Skeletal muscle satellite cell (primary cell): Measurements from ENCODE around the gene MAMDC4.
"Not testable (repeated sequence)": the region's sequence is repeated elsewhere in the genome, so short reads cannot be mapped to it uniquely, and the experiment has no call there.

Experiments used
- H3K27me3 ChIP-seq: 2 replicates; pipeline ENCODE4 v1.7.0; 2013; ENCODE audit warnings: low read length; ENCODE audit not compliant: control insufficient read depth, insufficient read depth
- H3K36me3 ChIP-seq: 2 replicates; pipeline ENCODE4 v1.7.0; 2013; ENCODE audit warnings: mild to moderate bottlenecking, control low read depth, low read length; ENCODE audit not compliant: insufficient read depth
- H3K4me1 ChIP-seq: 2 replicates; pipeline ENCODE4 v1.7.0; 2013; ENCODE audit warnings: low read length; ENCODE audit not compliant: control insufficient read depth, insufficient read depth
- H3K4me2 ChIP-seq: 2 replicates; pipeline ENCODE4 v1.7.0; 2013; ENCODE audit warnings: mild to moderate bottlenecking, low read length
- H3K4me3 ChIP-seq: 2 replicates; pipeline ENCODE4 v1.7.0; 2013; ENCODE audit warnings: low read length
- H3K9ac ChIP-seq: 2 replicates; pipeline ENCODE4 v1.7.0; 2013; ENCODE audit warnings: mild to moderate bottlenecking, low read depth, low read length, moderate library complexity
- H3K9me3 ChIP-seq: replicated peaks from 2 replicates; pipeline ENCODE4 v1.7.0; 2013; ENCODE audit warnings: mild to moderate bottlenecking, control low read depth, low read length

The MAMDC4 gene

DNA sequence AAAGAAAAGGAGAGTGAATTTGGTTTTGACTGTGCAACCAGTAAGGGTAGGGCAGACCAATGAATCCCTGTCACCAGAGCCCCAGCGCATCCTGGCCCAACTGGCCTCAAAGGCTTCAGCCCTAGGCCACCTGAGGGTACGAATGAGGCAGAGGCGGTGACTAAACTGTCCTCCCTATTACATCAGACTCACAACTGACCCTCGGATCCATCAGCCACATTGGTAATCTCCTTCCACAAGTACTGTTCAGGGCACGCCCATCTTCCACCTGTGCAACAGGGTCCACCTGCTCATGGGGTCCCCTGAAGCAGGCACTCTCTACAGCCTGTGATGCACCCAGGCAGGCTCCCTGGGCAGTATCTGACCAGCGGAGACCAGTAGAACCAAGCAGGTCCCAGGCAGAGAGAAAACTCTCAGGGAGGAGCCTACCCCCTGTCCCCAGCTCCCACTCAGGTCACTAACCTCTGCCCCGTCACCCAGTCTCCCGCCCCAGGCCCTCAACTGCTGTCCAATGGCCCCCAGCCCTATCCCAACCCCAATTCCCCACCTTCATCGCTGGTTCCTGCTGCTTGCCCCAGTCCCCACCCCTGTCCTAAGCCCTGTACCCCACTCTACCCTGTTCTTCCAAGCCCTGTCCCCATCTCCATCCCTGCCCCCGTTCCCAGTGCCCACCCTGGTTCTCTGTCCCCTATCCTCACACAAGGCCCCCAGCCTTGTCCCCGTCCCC lies 13.1 kb downstream of the MAMDC4 start:
- peak overlapping the region; percentile 95 for H3K4me3 ChIP-seq
- no peaks in the 10 kb centered on the region for H3K9me3 ChIP-seq
- peak overlapping the region; percentile 97 for H3K4me2 ChIP-seq
- H3K36me3 ChIP-seq = peaks cover 38% of the 10 kb centered on the region
- H3K4me1 ChIP-seq = peaks cover 7% of the 10 kb centered on the region
- H3K27me3 ChIP-seq = no peaks in the 10 kb centered on the region
- H3K9ac ChIP-seq = peak overlapping the region; percentile 89

DNA sequence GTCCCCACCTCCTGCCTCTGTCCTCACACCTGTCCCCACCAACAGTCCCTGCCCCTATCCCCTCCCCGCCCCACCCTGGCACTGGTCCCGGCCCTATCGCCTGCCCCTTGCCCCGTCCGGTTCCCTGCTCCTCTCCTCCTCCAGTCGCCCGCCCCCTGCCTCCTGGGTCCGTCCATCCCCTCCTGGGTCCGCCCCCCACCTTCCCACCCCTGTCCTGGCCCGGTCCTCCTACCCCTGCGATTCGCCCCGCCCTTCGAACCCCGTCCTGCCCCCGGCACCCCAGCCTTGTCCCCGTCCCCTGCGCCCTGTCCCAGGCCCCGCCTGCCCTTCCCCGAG lies 13.6 kb downstream of the MAMDC4 start:
- Histone ChIP-seq H3K4me2 (peak overlapping the region; percentile 97), H3K9ac (peak overlapping the region; percentile 89), H3K4me1 (peaks cover 7% of the 10 kb centered on the region), H3K36me3 (peaks cover 38% of the 10 kb centered on the region), H3K27me3 (no peaks in the 10 kb centered on the region), H3K9me3 (no peaks in the 10 kb centered on the region), H3K4me3 (peak overlapping the region; percentile 95)

DNA sequence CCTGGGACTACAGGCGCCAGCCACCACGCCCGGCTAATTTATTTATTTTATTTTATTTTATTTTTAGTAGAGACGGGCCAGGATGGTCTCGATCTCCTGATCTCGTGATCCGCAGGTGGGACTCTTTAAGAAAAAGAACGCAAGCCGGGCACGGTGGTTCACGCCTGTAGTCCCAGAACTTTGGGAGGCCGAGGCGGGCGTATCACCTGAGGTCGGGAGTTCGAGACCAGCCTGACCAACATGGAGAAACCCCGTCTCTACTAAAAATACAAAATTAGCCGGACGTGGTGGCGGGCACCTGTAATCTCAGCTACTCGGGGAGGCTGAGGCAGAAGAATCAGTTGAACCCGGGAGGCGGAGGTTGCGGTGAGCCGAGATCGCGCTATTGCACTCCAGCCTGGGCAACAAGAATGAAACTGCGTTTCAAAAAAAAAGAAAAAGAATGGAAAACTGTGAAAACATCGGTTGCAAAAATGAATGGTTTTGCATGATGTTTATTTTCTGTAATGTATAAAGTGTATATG lies 14.8 kb downstream of the MAMDC4 start:
- peak overlapping the region; percentile 95 for H3K4me3 ChIP-seq
- not testable (repeated sequence) for H3K4me1 ChIP-seq, H3K9me3 ChIP-seq, H3K27me3 ChIP-seq
- peak overlapping the region; percentile 78 for H3K4me2 ChIP-seq
- peak overlapping the region; percentile 89 for H3K9ac ChIP-seq
- peaks cover 27% of the 10 kb centered on the region for H3K36me3 ChIP-seq

DNA sequence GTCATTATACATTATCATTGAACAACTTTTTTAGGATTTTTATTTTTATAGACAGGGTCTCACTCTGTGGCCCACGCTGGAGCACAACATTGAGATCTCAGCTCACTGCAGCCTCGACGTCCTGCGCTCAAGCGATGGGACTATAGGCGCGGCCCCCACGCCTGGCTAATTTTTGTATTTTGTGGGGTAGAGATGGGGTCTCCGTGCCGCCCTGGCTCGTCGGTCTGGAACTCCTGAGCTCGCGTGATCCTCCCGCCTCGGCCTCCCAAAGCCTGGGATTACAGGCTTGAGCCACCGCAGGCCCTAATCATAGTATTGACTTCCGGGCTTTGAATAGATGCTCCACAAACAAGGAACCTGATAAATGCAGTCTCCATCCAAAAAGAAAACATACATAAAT lies 15.3 kb downstream of the MAMDC4 start:
- H3K9me3 ChIP-seq = no peaks in the 10 kb centered on the region
- H3K4me3 ChIP-seq = peak overlapping the region; percentile 95

DNA sequence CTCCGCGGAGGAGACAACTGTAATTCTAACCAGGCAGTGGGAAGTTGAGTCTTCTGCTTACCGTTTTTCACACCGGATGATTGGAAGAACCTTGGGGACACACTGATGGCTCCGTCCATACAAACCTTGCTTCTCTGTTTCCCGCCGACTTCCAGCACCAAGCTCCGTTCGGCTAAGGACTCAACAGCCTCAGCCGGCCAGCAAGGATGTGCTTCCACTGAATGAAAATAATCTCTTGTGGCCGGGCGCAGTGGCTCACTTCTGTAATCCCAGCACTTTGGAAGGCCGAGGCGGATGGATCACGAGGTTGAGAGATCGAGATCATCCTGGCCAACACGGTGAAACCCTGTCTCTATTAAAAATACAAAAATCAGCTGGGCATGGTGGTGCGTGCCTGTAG lies 15.8 kb downstream of the MAMDC4 start:
- H3K27me3 ChIP-seq = no peaks in the 10 kb centered on the region
- peaks cover 7% of the 10 kb centered on the region for H3K4me1 ChIP-seq
- peaks cover 18% of the 10 kb centered on the region for H3K36me3 ChIP-seq
- H3K9me3 ChIP-seq = no peaks in the 10 kb centered on the region
- no peak overlapping the region for H3K9ac ChIP-seq
- H3K4me2 ChIP-seq = no peak overlapping the region
- H3K4me3 ChIP-seq = no peak overlapping the region

More for the DNA sequence above, 15.3 kb downstream of the MAMDC4 start:
- peaks cover 22% of the 10 kb centered on the region for H3K36me3 ChIP-seq
- peaks cover 7% of the 10 kb centered on the region for H3K4me1 ChIP-seq
- no peak overlapping the region for H3K9ac ChIP-seq
- no peaks in the 10 kb centered on the region for H3K27me3 ChIP-seq
- H3K4me2 ChIP-seq = no peak overlapping the region

DNA sequence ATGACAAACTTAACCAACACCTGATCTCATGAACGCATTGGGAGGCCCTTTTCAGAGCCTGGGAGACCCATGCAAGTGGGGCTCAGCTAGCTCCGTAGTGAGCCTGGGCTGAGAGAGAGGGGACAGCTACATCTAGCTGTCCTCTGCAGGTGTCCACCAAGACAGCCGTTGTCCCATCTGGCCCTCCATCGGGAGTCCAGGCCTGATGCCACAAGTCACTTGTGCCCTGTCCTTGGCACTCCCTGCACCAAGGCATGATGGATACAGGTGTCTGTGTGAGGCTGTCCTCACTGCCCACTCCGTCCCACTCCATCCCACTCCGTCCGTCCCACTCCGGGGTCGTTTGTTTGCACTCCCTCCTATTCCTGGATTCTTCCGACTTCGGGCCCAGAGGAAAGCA lies 16.5 kb downstream of the MAMDC4 start:
- H3K9me3 ChIP-seq = no peaks in the 10 kb centered on the region
- no peaks in the 10 kb centered on the region for H3K27me3 ChIP-seq
- H3K9ac ChIP-seq = no peak overlapping the region
- H3K4me1 ChIP-seq = peaks cover 7% of the 10 kb centered on the region
- peaks cover 10% of the 10 kb centered on the region for H3K36me3 ChIP-seq
- H3K4me2 ChIP-seq = no peak overlapping the region
- no peak overlapping the region for H3K4me3 ChIP-seq

DNA sequence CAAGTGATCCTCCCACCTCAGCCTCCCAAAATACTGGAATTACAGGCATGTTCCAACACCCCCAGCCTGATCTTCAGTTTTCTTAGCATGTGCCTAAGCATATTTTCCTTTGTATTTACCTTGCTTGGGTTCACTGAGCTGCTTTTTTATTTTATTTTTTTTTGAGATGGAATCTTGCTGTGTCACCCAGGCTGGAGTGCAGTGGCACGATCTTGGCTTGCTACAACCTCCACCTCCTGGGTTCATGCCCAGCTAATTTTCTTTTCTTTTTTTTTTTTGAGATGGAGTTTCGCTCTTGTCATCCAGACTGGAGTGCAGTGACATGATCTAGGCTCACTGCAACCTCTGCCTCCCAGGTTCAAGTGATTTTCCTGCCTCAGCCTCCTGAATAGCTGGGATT lies 17.5 kb downstream of the MAMDC4 start:
- not testable (repeated sequence) for H3K4me2 ChIP-seq, H3K9ac ChIP-seq, H3K4me1 ChIP-seq, H3K4me3 ChIP-seq, H3K9me3 ChIP-seq, H3K27me3 ChIP-seq, H3K36me3 ChIP-seq

DNA sequence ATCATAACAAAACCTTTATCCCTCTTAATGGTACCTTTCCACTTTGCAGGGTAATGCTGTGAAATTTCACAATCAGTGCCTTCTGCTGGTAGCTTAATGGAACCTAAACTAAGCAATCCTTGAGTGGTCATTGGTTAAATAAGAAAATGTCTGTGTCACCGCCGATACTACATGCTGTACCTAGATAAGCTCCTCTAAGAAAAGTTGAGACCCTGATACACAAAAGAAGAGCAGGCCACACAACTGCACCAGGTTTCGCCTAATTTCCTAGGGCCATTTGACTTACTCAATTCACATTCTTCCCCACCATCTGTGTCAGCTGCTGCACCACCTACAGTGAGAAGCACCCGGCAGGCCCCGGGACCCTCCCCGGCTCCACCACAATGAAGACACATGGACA lies 23.0 kb downstream of the MAMDC4 start:
- Histone ChIP-seq H3K4me3 (no peak overlapping the region), H3K9me3 (no peaks in the 10 kb centered on the region), H3K27me3 (no peaks in the 10 kb centered on the region), H3K9ac (no peak overlapping the region), H3K4me1 (no peaks in the 10 kb centered on the region), H3K4me2 (no peak overlapping the region), H3K36me3 (no peaks in the 10 kb centered on the region)

DNA sequence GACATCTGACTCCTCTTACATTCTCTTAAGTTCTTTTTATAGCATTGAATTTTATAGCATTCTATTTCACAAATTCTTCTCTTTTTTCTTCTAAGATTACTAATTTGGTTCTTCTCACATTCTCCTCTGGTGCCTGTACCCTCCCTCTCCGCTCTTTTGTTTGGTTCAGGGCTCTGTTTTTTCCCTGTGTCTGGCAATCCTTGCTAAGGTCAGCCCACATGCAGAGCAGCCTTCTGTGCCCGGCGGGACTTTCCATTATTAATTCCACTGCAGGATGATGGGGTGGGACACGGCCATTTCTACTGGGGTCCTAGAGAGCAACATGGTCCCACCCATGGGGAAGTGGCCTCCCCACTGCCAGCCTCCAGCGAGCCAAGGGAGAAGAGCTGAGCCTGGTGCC lies 24.3 kb downstream of the MAMDC4 start:
- no peak overlapping the region for H3K4me2 ChIP-seq
- no peak overlapping the region for H3K4me3 ChIP-seq
- H3K27me3 ChIP-seq = no peaks in the 10 kb centered on the region
- H3K9me3 ChIP-seq = no peaks in the 10 kb centered on the region
- H3K4me1 ChIP-seq = peaks cover 2% of the 10 kb centered on the region
- H3K9ac ChIP-seq = no peak overlapping the region
- H3K36me3 ChIP-seq = no peaks in the 10 kb centered on the region

DNA sequence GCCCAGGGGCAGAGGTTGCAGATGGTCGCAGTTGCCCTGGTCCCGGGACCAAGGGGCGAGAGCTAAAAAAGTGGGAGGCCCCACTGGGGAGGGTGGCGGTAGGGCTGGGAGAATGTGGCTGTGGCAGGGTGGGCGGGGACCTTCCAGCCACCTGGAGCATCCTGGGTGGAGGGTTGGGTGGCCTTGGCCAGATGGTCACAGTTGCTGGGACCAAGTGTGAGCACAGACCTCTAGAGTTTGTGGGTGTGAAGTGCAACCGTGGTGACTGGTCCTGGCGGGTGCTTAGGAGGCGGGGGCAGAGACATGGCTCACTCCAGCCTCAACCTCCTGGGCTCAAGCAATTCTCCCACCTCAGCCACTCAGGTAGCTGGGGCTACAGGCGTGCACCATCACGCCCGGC lies 28.5 kb downstream of the MAMDC4 start:
- no peaks in the 10 kb centered on the region for H3K27me3 ChIP-seq
- no peak overlapping the region for H3K9ac ChIP-seq
- H3K4me3 ChIP-seq = no peak overlapping the region
- no peaks in the 10 kb centered on the region for H3K36me3 ChIP-seq
- no peak overlapping the region for H3K4me2 ChIP-seq
- peaks cover 20% of the 10 kb centered on the region for H3K4me1 ChIP-seq
- H3K9me3 ChIP-seq = no peaks in the 10 kb centered on the region

DNA sequence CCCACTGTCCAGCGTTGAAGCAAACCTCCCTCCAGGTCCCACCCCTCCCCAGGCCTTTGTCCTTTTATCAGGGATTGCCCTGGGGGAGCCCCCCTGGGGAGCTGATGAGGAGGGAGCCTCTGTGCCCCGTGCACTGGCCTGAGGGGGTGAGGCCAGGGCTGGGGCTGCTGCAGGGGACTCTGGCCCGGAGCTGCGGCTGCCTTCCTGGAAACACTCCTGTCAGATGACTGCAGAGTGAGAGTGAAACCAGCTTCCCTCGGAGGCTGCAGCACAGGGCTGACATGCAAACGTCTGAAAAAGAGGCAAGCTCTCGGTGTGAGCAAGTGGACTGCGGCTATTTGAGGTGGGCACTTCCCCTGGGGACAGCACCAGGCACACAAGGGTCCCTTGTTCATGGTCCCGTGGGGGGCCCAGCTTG lies 29.6 kb downstream of the MAMDC4 start:
- Histone ChIP-seq H3K4me2 (peak overlapping the region; percentile 89), H3K36me3 (no peaks in the 10 kb centered on the region), H3K9me3 (no peaks in the 10 kb centered on the region), H3K4me1 (peaks cover 23% of the 10 kb centered on the region), H3K27me3 (no peaks in the 10 kb centered on the region), H3K9ac (no peak overlapping the region), H3K4me3 (no peak overlapping the region)
